K562 (cell line): ENCODE measurements around the gene LPAR5. TPM values are rescaled to one million over a fixed set of nuclear protein-coding genes. Genes with fewer than 3 reads are reported as not detected.

Experiments used
- HSF4 ChIP-seq: fragments of 250-450 bp; sonication (Bioruptor Pico); IDR thresholded peaks from 2 replicates; pipeline ENCODE4 v2.1.2; 2022; ENCODE audit warnings: mild to moderate bottlenecking, moderate library complexity, borderline replicate concordance
- NUFIP1 ChIP-seq: fragments of 450-650 bp; IDR thresholded peaks from 2 replicates; pipeline ENCODE4 v1.6.1; 2018; ENCODE audit not compliant: partially characterized antibody
- polyA plus RNA-seq, 8 experiments: library from polyadenylated mRNA; depleted of rRNA in 4 of 8; stranded (reverse) in 5 of 8; unstranded in 3 of 8; fragments of >200 nt; fragmentation: Nextera tagmentation in 2 of 8; fragmentation: Illumina TruSeq in 1 of 8; extraction: Ambion mirVana in 2 of 8; extraction: Trizol in 1 of 8; gene quantifications; 2 replicates each; pipeline versions ENCODE4 v1.2.1 to v1.2.3, GENCODE V29; 2011 to 2014; ENCODE audit warnings: inconsistent platforms in 1 of 8, missing spikeins in 1 of 8
- total RNA-seq, 7 experiments: library from RNA; depleted of rRNA in 6 of 7; stranded (reverse); fragments of >200 nt in 6 of 7; fragmentation: Illumina TruSeq in 2 of 7; extraction: Trizol in 2 of 7; gene quantifications; 2 replicates each; pipeline versions ENCODE4 v1.2.1 to v1.2.3, GENCODE V29; 2011 to 2021; ENCODE audit warnings: low replicate concordance in 1 of 7
- TF ChIP-seq, protein P1 (sequence below), 2 experiments: fragments of 450-650 bp; IDR thresholded peaks; 2 replicates each; pipeline ENCODE4 v1.6.1; 2016; ENCODE audit warnings: mild to moderate bottlenecking in 2 of 2, borderline replicate concordance in 1 of 2, low read depth in 1 of 2, moderate library complexity in 1 of 2
- TF ChIP-seq, protein P2 (sequence below): IDR thresholded peaks from 2 replicates; pipeline ENCODE4 v1.6.1; 2011; ENCODE audit warnings: borderline replicate concordance, low read depth, mild to moderate bottlenecking, moderate library complexity, low read length; ENCODE audit not compliant: insufficient read depth, poor library complexity, severe bottlenecking

The LPAR5 gene
- total and polyA plus RNA-seq, 9 of the 15 experiments (the other 6 are each of a cell fraction or from before 2014, with no cell fraction given), result 1.3 to 11.7 (median 3.6) TPM

DNA sequence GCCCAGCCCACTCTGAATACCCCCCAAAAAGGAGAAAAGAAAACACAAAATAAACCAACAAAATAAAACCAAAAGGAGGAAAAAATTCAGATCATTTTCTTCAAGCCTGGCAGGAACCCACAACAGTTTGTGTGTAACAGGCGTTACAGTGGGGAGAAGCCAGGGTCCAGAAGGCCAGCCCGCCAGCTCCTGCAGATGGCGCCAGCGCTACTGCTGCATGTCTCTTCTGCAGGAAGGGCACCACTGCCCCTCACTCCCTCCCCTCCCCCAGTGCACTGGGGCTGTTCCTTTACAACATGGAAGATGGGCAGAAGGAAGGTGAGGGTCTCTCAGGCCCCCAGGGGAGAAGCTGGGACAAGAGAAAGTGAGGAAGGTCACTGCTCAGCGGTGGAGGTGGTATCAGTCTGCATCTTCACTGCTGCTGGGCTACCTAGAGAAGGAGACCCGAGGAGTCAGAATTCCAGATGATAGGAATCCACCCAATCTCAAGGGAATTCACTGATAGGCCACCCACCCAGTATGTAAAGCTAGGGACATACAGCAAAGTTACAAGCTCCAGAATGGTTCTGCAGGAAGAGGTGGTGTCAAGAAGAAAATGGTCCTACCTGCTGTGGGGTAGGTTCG is 65.4 kb downstream of the LPAR5 start (continued):
- TF ChIP-seq, protein P1, sequence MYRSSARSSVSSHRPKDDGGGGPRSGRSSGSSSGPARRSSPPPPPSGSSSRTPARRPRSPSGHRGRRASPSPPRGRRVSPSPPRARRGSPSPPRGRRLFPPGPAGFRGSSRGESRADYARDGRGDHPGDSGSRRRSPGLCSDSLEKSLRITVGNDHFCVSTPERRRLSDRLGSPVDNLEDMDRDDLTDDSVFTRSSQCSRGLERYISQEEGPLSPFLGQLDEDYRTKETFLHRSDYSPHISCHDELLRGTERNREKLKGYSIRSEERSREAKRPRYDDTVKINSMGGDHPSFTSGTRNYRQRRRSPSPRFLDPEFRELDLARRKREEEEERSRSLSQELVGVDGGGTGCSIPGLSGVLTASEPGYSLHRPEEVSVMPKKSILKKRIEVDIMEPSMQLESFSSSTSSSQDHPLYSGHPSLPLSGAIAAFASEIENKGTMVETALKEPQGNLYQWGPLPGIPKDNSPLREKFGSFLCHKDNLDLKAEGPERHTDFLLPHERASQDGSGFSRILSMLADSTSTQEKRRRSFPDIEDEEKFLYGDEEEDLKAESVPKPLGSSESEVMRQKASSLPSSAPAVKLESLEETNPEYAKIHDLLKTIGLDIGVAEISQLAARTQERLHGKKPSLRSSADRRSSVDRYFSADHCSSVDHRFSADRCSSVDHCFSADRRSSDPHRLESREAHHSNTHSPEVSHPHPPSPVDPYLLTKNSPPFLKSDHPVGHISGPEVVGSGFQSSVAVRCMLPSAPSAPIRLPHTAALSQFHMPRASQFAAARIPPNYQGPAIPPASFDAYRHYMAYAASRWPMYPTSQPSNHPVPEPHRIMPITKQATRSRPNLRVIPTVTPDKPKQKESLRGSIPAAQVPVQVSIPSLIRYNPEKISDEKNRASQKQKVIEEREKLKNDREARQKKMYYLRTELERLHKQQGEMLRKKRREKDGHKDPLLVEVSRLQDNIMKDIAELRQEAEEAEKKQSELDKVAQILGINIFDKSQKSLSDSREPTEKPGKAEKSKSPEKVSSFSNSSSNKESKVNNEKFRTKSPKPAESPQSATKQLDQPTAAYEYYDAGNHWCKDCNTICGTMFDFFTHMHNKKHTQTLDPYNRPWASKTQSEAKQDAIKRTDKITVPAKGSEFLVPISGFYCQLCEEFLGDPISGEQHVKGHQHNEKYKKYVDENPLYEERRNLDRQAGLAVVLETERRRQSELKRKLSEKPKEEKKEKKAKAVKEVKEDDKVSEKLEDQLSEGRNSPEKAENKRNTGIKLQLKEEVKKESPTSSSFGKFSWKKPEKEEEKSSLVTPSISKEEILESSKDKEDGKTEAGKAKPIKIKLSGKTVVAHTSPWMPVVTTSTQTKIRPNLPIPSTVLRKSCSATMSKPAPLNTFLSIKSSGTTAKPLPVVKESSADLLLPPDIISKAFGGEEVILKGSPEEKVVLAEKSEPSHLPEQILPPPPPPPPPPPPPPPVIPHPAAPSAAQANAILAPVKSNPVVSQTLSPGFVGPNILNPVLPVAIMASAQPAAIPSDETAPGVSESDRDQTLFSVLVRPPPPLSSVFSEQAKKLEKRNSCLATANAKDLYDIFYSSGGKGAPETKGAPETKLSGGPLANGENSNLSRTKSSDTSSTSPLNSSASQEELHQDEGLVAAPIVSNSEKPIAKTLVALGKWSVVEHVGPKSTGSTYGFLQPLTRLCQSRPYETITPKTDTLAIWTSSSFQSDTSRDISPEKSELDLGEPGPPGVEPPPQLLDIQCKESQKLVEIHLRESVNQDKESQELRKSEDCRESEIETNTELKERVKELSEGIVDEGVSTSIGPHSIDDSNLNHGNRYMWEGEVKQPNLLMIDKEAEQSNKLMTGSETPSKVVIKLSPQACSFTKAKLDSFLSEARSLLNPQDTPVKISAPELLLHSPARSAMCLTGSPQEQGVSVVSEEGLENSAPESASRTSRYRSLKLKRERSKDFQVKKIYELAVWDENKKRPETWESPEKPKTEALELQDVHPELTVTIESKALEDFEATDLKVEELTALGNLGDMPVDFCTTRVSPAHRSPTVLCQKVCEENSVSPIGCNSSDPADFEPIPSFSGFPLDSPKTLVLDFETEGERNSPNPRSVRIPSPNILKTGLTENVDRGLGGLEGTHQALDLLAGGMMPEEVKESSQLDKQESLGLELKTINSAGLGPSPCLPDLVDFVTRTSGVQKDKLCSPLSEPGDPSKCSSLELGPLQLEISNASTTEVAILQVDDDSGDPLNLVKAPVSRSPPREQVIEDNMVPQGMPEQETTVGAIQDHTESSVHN (IDR thresholded peaks at IDR 0.05; ENCODE audit: borderline replicate concordance in 1 of 2, low read depth in 1 of 2), result no peak
- TF ChIP-seq, protein P2, sequence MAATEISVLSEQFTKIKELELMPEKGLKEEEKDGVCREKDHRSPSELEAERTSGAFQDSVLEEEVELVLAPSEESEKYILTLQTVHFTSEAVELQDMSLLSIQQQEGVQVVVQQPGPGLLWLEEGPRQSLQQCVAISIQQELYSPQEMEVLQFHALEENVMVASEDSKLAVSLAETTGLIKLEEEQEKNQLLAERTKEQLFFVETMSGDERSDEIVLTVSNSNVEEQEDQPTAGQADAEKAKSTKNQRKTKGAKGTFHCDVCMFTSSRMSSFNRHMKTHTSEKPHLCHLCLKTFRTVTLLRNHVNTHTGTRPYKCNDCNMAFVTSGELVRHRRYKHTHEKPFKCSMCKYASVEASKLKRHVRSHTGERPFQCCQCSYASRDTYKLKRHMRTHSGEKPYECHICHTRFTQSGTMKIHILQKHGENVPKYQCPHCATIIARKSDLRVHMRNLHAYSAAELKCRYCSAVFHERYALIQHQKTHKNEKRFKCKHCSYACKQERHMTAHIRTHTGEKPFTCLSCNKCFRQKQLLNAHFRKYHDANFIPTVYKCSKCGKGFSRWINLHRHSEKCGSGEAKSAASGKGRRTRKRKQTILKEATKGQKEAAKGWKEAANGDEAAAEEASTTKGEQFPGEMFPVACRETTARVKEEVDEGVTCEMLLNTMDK, result peak; percentile 65
- TF ChIP-seq HSF4 (CRISPR knock-in tag), result no peak
- no peak for TF ChIP-seq NUFIP1
